GM12864 (cell line): ENCODE data around the gene F13A1.
"Not testable (repeated sequence)": the region's sequence is repeated elsewhere in the genome, so short reads cannot be mapped to it uniquely, and the experiment has no call there.

ENCODE experiments used
- DNase-seq: peaks from one replicate; pipeline ENCODE4 v3.0.0-alpha.2; 2011; ENCODE audit warnings: low read depth
- H3K4me3 ChIP-seq: 2 replicates; pipeline ENCODE4 v1.5.1; 2011; ENCODE audit warnings: mild to moderate bottlenecking, low read depth, low read length, control low read depth
- TF ChIP-seq, protein P1 (sequence below): IDR thresholded peaks from 2 replicates; pipeline ENCODE4 v1.5.1; 2011; ENCODE audit warnings: low read depth, mild to moderate bottlenecking, moderate library complexity, low read length, control low read depth, inconsistent platforms; ENCODE audit errors: missing control alignments

The F13A1 gene

DNA sequence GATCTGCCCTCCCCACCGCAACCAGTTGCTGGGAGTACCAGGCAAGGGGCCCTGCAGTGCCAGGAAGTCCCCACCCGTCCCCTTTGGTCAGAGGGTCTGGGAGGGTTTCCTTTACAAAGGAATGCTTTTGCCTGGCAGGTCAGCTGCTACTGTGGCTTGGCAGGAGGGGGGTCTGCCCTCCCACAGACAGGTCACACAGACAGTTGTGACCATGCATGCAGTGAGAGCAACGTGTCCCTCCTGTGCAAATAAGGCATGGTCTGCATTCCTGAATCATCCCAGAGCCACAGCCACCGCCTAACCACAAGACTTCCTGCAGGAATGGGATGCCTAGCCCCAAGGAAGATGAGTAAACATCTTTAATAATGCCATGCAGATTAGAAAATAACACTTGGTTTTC is 439 bp upstream of the F13A1 start:
- TF ChIP-seq, protein P1, sequence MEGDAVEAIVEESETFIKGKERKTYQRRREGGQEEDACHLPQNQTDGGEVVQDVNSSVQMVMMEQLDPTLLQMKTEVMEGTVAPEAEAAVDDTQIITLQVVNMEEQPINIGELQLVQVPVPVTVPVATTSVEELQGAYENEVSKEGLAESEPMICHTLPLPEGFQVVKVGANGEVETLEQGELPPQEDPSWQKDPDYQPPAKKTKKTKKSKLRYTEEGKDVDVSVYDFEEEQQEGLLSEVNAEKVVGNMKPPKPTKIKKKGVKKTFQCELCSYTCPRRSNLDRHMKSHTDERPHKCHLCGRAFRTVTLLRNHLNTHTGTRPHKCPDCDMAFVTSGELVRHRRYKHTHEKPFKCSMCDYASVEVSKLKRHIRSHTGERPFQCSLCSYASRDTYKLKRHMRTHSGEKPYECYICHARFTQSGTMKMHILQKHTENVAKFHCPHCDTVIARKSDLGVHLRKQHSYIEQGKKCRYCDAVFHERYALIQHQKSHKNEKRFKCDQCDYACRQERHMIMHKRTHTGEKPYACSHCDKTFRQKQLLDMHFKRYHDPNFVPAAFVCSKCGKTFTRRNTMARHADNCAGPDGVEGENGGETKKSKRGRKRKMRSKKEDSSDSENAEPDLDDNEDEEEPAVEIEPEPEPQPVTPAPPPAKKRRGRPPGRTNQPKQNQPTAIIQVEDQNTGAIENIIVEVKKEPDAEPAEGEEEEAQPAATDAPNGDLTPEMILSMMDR, result no peak
- DNase-seq, result no peak
- no peak overlapping the region for H3K4me3 ChIP-seq

DNA sequence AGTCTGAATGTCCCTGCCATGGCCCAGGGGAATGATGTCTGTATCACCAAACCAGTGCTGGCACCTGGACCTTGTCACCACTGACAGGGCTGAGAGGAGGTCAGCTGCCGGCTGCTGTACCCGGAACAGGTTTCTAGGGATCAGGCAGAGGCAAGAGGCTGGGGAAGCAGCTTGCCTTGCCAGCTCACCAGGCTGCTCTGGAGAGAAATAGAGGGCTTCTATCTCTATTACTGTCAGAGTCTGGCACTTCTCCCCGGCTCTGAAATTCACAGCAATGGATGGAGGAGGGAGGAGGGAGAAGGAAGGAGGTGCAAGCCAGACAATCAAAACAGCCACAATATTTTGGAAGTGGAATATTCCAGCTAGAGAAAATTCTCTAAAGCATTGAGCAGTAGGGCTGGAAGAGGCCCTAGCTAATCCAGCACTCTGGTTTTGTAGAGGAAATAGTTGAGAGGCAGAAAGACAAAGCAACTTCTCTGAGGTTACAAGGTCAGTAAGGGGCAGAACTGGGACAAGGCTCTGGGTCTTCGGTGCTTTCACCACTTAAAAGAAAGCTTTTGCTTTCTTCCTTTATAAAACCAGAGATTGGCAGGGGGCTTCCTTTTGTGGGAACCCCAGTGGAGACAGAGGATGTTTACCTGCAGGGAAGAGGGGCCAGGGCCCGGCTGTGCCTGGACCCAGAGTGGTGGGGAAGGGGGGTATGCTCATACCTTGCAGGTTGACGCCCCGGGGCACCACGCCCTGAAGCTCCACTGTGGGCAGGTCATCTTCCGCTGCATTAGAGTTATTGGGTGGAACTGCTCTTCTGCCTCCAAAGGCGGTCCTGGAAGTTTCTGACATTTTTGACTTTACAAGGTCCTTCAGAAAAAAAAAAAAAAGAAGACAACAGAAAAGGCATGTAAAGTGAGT is 2.4 kb downstream of the F13A1 start:
- DNase-seq, result no peak
- TF ChIP-seq, protein P1, result no peak
- H3K4me3 ChIP-seq, result no peak overlapping the region

DNA sequence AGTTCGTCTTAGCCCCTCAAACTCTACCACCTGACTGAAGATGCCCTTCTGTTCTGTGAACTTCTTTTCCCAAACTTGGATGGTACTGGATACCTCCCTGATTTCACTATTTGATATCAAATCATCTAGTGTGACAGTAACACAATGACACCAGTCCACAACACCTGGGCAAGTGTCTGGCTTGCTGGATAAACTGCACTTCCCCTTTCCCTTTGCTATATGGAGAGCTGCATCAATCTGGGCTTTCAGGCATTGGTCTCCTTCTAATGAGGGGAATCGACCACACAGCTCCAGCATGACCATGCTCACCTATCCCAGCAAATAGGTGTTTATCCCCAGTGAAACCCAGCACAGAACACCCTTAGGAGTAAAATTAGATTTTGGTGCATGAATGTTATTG is 3.1 kb downstream of the F13A1 start:
- TF ChIP-seq, protein P1, result no peak
- no peak overlapping the region for H3K4me3 ChIP-seq
- no peak for DNase-seq

DNA sequence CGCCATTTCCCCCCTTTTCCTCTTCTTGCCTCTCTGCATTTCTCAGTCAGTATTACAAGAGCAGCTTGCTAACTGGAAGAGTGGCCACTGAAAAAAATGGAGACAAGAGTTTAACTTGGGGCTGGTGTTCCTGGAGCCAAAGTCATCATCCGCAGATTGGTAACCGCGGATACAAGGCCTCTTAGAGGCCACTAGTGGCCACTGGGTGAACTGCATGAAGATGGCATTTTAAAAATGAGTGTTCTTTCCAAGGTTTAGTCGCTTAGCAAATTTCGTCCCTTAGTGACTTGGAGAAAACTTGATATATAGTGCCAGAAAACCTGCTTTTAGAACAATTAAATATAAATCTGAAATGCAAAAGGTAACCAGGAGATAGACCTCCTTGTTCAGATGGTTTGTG is 4.8 kb downstream of the F13A1 start:
- no peak for DNase-seq
- TF ChIP-seq, protein P1, result peak; percentile 96
- H3K4me3 ChIP-seq, result no peak overlapping the region

DNA sequence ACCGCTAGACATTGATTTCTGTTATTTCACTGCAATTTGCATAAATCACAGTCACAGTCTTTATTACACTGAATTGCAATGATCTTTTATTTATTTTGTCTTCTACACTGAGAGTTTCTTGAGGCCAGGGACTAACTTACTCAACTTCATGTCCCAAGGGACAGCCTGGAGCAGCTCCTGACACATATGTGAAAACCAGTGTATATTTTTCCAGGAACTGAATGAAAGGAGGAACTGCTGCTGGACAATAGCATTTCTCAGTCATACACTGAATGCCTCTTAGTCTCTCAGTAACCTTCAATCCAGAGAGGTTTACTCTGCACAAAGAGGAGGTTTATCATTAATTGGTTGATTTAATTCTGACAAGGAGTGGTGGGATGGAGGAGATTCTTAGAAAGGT is 5.9 kb downstream of the F13A1 start:
- no peak for DNase-seq
- H3K4me3 ChIP-seq, result no peak overlapping the region
- TF ChIP-seq, protein P1, result no peak

DNA sequence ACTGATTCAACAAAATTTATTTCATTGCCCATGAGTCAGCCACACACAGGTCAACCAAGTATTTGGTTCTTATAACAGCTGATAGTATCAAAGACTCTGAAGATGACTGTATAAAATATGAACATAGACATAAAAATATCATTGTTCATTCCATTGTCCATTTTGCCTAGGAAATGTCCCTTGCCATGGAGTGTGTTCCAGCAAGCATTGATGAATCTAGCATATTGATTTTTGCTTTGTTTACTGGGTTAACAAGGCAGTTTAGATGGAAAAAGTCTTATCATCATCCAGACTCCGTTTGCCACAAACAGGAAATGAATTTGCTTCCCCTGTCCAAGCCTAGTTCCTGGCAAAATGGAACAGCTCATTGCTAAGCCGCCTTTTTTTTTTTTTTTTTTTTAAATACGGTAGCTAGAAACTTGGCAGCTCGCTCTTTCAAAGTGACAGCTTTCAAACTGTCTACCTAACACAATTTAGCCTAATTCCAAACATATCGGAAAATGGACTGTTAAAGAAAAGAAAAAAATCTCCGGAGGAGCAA is 7.5 kb downstream of the F13A1 start:
- no peak for DNase-seq
- TF ChIP-seq, protein P1, result no peak

DNA sequence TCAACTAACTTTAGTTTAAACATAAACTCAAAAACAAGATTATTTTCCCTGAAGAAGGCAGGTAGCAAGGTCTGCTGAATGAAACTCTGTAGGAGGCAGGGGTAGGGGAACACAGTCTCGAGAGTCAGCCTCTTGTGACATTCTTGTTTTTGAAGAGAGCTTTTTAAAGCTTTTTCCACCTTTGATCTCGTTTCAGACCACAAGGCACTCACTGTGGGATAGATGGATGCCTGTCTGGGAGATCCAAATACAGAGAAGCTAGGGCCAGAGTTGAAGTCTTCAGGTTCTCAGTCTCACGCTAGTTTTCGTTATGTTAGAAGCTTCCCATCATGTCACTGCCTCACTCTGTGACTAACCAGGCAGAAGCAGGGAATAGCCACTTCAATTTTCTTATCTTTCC is 14.9 kb downstream of the F13A1 start:
- no peak overlapping the region for H3K4me3 ChIP-seq
- no peak for DNase-seq
- TF ChIP-seq, protein P1, result no peak

More for the DNA sequence above, 7.5 kb downstream of the F13A1 start:
- no peak overlapping the region for H3K4me3 ChIP-seq

DNA sequence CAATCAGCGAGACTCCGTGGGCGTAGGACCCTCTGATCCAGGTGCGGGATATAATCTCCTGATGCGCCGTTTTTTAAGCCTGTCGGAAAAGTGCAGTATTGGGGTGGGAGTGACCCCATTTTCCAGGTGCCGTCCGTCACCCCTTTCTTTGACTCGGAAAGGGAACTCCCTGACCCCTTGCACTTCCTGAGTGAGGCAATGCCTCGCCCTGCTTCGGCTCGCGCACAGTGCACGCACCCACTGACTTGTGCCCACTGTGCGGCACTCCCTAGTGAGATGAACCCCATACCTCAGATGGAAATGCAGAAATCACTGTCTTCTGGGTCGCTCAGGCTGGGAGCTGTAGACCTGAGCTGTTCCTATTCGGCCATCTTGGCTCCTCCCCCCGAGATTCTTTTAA is 20.1 kb downstream of the F13A1 start:
- DNase-seq, H3K4me3 ChIP-seq: not testable (repeated sequence)
